ENCODE data around the gene PPM1H.
"Not testable (repeated sequence)": the region's sequence is repeated elsewhere in the genome, so short reads cannot be mapped to it uniquely, and the experiment has no call there.

PPM1H gene

GRCh38 chr12:62770381-62770780 is 164.6 kb downstream of the PPM1H start:
- no peak for DNase-seq

- no peak for DNase-seq
Measured at GRCh38 chr12:62769076-62769619, 165.8 kb downstream of the PPM1H start.

GRCh38 chr12:62767946-62768345 is 167.0 kb downstream of the PPM1H start:
- no peak for DNase-seq

- no peak for DNase-seq
Measured at GRCh38 chr12:62767496-62767895, 167.5 kb downstream of the PPM1H start.

GRCh38 chr12:62766496-62766895 is 168.5 kb downstream of the PPM1H start:
- DNase-seq: peak in 1 of 56 donors; percentile 3

- DNase-seq: no peak
Measured at GRCh38 chr12:62763861-62764645, 170.9 kb downstream of the PPM1H start.

GRCh38 chr12:62763312-62763711 is 171.6 kb downstream of the PPM1H start:
- no peak for DNase-seq

GRCh38 chr12:62762645-62763044 is 172.3 kb downstream of the PPM1H start:
- DNase-seq: no peak

GRCh38 chr12:62761658-62762057 is 173.3 kb downstream of the PPM1H start:
- no peak for DNase-seq

- no peak for DNase-seq
Measured at GRCh38 chr12:62760779-62761178, 174.2 kb downstream of the PPM1H start.

GRCh38 chr12:62760341-62760740 is 174.6 kb downstream of the PPM1H start:
- not testable (repeated sequence) for DNase-seq

- no peak for DNase-seq
Measured at GRCh38 chr12:62758216-62758615, 176.7 kb downstream of the PPM1H start.

- DNase-seq: no peak
Measured at GRCh38 chr12:62757048-62757447, 177.9 kb downstream of the PPM1H start.

- DNase-seq: no peak
Measured at GRCh38 chr12:62754706-62755105, 180.2 kb downstream of the PPM1H start.

GRCh38 chr12:62751810-62752155 is 183.2 kb downstream of the PPM1H start:
- no peak for DNase-seq

- no peak for DNase-seq
Measured at GRCh38 chr12:62750941-62751809, 183.8 kb downstream of the PPM1H start.

- DNase-seq: no peak
Measured at GRCh38 chr12:62749586-62749985, 185.4 kb downstream of the PPM1H start.

- no peak for DNase-seq
Measured at GRCh38 chr12:62748941-62749468, 185.9 kb downstream of the PPM1H start.

GRCh38 chr12:62744551-62744950 is 190.4 kb downstream of the PPM1H start:
- DNase-seq: no peak

- DNase-seq: no peak
Measured at GRCh38 chr12:62739266-62740015, 195.5 kb downstream of the PPM1H start.

GRCh38 chr12:62738616-62739015 is 196.3 kb downstream of the PPM1H start:
- DNase-seq: no peak

All from nucleus accumbens (tissue), 56 donors.